ENCODE data around the gene TNNI3K. TPM values are rescaled to one million over a fixed set of nuclear protein-coding genes. Genes with fewer than 3 reads are reported as not detected.

The TNNI3K gene
- polyA plus RNA-seq, 4 donors, result 1.1 to 1.8 (median 1.5) TPM

- DNase-seq (ENCODE audit: low read depth in 4 of 4, low spot score in 3 of 4), result no peak
Observed at GRCh38 chr1:74486036-74486435, 250.8 kb downstream of the TNNI3K start.

DNA sequence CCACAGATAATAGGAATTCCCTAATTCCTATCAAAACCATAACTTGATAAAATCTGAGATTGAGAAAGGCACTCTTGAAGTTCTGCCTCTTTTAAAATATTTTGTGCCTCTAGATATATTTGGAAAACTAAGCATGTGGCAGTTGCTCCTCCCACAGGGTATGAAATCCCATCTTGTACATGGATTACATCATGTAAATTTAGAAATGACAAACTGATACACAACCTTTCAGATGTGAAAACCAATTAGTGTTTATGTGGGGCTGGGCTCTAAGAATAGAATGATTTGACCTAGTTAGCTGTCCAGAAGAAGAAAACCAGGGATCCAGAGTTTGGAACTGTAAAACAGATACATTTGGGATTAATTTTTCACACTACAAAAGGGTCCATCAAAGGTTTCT, 261.5 kb downstream of the TNNI3K start:
- no peak for DNase-seq (ENCODE audit: low read depth in 4 of 4, low spot score in 3 of 4)

DNA sequence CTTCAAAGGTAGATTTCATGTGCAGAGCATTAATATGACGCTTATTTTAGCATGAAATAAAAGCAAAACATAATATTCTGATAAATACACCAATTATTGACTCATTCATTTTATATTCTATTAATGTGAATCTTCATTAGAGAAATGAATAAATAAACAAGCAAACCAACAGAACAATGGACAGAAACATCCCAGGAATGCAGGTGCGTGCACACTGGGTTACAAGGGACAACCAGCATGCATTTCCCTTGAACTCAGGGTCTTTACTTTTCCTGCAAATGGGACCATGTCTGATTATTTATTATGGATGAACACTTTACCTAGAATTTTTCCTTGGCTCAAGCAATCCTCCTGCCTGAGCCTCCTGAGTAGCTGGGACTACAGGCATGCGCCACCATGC, 263.7 kb downstream of the TNNI3K start:
- DNase-seq (ENCODE audit: low read depth in 4 of 4, low spot score in 3 of 4), result no peak

DNA sequence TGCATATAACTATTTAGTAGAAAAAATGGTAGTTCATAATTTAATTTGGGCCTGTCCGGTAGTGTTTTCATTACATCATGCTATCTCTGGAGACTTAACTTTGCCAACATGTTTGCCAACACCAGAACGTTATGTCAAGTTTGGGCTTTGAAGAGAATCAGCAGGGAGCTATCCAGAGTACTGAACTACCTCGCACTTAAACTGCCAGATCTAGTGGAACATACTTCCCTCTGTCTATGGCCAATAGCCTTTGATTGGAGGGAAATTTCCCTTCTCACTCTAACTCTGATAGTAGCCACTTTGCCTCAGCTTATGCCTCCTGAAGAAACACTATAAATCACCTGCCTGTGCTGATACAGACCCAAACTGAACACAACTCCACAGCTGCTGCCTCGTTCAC, 267.2 kb downstream of the TNNI3K start:
- peak; percentile 25 to 67 (median 54) for DNase-seq (ENCODE audit: low read depth in 4 of 4, low spot score in 3 of 4)

GRCh38 chr1:74502858-74503257, 267.7 kb downstream of the TNNI3K start:
- no peak for DNase-seq (ENCODE audit: low read depth in 4 of 4, low spot score in 3 of 4)

- DNase-seq (ENCODE audit: low read depth in 4 of 4, low spot score in 3 of 4), result peak in 2 of 4 donors; percentile 20 to 21
Observed at GRCh38 chr1:74504125-74504932, 269.1 kb downstream of the TNNI3K start.

DNA sequence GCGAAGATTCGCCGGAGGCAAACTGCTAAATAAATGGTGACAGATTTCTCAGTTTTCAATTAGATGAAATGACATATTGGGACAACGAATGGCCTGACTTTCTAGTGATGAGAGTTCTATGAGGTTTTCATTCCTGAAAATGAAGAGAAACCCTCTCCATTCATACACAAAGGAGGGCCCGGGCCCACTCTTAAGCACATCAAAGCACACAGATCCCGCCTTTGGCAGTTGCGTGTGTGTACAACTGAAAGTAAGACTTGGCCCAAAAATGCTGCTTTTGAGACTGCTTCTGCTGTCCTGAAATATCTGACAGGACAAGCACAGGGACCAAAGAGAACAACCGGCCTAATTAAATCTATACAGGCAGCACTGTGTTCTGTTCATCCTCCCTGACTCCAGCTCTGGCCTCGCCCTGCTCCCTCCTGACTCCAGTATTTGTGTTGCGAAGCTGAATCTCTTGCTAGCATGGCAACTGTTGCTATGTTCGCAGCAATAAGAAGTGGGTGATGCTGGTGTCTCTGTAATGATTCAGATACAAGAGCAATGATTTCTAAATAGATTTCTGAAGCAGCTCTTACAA, 269.8 kb downstream of the TNNI3K start:
- no peak for DNase-seq (ENCODE audit: low read depth in 4 of 4, low spot score in 3 of 4)

- no peak for DNase-seq (ENCODE audit: low read depth in 4 of 4, low spot score in 3 of 4)
Observed at GRCh38 chr1:74505928-74506710, 270.9 kb downstream of the TNNI3K start.

DNA sequence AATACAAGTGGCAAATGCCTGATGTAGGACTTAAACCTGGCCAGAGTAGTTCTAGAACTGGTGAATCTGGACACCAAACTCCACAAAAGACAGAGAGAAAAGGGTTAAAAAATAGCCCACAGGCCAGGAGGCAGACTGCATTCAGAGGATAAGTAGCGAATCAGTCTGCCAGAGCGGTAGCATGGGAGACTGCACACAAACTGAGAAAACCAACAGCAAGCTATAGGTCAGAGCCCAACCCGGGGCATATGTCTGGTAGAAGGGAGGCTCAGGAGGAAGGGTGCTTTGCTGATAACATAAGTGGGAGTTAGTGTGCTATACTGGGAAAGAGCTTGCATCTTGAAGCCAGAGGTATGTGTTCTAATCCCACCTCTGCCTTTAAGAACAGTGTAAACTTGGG, 273.3 kb downstream of the TNNI3K start:
- DNase-seq (ENCODE audit: low read depth in 4 of 4, low spot score in 3 of 4), result no peak

GRCh38 chr1:74512170-74512915, 277.2 kb downstream of the TNNI3K start, which contains the start of gene LRRC53:
Gene LRRC53 (minus strand): TSS chr1:74512611. CDS start chr1:74483349, 29,262 bp downstream.
- DNase-seq (ENCODE audit: low read depth in 4 of 4, low spot score in 3 of 4), result no peak

- no peak for DNase-seq (ENCODE audit: low read depth in 4 of 4, low spot score in 3 of 4)
Observed at GRCh38 chr1:74513411-74514300, 278.5 kb downstream of the TNNI3K start.

GRCh38 chr1:74517599-74518051, 282.4 kb downstream of the TNNI3K start:
- DNase-seq (ENCODE audit: low read depth in 4 of 4, low spot score in 3 of 4), result no peak

DNA sequence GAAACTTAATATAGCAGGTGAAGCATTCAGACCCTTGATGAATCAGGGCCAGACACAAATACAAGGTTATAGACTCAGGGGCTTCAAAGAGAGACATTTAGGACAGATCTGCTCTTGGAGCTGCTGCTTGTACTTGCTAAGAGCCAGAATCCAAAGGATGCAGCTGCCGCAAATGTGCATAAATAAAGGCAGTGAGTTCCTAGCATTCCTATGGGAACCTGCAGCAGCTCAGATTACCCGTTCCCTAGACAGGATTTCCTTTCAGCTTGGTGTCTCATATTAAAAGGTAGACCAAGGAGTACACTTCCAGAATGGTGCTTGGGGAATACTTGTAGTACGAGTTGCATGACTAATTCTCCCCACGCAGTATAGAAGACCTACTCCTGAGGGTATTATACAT, 287.0 kb downstream of the TNNI3K start:
- DNase-seq (ENCODE audit: low read depth in 4 of 4, low spot score in 3 of 4), result peak in 1 of 4 donors; percentile 8

DNA sequence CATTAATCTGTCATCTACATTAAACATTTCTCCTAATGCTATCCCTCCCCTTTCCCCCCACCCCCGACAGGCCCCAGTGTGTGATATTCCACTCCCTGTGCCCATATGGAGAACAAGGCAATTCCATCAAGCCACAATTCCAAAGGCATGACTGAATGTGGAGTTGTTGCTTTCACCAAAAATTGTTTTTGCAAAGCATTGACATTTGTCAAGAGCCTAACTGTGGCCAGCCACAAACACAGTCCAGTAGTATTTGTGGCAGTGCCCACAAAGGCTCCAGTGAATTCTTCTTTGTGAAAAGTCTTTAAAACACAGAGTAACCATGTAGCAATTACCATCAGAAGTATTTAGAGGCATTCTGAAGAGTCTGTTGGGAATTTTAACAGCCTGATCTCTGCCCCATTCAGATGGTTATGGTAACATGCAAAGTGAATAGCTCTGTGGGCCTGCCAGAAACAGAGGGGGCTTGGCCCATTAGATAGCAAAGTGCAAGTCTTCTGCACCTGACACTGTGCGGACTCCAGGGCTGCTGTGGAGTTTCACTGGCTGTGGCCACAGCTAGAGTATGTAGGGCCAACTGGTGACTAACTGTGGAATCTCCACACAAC, 288.8 kb downstream of the TNNI3K start:
- no peak for DNase-seq (ENCODE audit: low read depth in 4 of 4, low spot score in 3 of 4)

- DNase-seq (ENCODE audit: low read depth in 4 of 4, low spot score in 3 of 4), result no peak
Observed at GRCh38 chr1:74526708-74527107, 291.5 kb downstream of the TNNI3K start.

DNA sequence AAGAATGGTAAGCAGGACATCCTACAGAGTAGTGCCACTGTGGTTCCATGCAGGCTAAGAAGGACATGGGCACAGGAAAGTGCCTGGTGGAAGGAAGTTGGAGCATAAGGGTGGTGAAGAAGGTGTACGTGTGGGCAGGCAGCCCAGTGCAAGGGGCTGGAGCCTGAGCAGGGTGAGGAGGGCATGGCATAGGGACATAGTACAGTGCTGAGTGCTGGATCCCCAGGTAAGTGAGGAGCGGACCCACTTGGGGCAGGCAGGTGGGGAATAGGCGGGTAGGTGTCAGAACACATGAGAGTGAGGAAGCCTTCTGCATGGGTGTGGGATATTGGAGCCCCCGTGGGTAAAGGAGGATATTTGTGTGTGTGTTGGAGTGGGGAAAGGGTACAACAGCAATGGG, 292.9 kb downstream of the TNNI3K start:
- DNase-seq (ENCODE audit: low read depth in 4 of 4, low spot score in 3 of 4), result no peak

- no peak for DNase-seq (ENCODE audit: low read depth in 4 of 4, low spot score in 3 of 4)
Observed at GRCh38 chr1:74530892-74531291, 295.7 kb downstream of the TNNI3K start.

- DNase-seq (ENCODE audit: low read depth in 4 of 4, low spot score in 3 of 4), result no peak
Observed at GRCh38 chr1:74531796-74532195, 296.6 kb downstream of the TNNI3K start.

GRCh38 chr1:74534241-74534640, 299.1 kb downstream of the TNNI3K start:
- DNase-seq (ENCODE audit: low read depth in 4 of 4, low spot score in 3 of 4), result no peak
